ENCODE results near the gene GOLGA5. TPM values are rescaled to one million over a fixed set of nuclear protein-coding genes. Genes with fewer than 3 reads are reported as not detected.

Gene GOLGA5
- total RNA-seq, 3 donors from 2014 or later (not counting 1 experiment from before 2014, with no cell fraction given): 11.5 to 21.0 (median 17.1) TPM

DNA sequence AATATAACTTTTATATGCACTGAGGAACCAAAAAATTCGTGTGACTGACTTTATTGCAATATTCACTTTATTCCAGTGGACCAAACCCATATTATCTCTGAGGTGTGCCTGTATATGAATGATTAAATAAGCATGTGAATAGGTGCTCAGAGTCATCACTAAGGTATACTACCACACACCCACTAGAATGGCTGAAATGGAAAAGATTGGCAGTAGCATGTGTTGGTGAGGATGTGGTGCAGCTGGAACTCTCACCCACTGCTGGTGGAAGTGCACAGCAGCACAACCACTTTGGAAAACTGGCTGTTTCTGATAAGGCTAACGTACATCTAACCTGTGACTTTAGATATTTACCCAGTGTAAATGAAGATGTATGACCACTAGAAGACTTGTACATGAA, 36.8 kb downstream of the GOLGA5 start:
- H3K9me3 ChIP-seq (ENCODE audit: control insufficient read depth, insufficient read depth, low read length): no peaks in the 10 kb centered on the region
- intact Hi-C loops (cut with micrococcal nuclease): no loop called here
- no peak overlapping the region for H3K4me3 Mint-ChIP-seq
- H3K4me1 Mint-ChIP-seq: peaks cover 5 to 6% of the 10 kb centered on the region in 2 donors
- H3K27ac ChIP-seq (ENCODE audit: low read length): no peak overlapping the region
- H3K27me3 ChIP-seq (ENCODE audit: control insufficient read depth, insufficient read depth, low read length): no peaks in the 10 kb centered on the region
- no peaks in the 10 kb centered on the region for H3K9me3 Mint-ChIP-seq
- H3K36me3 ChIP-seq (ENCODE audit: control insufficient read depth, insufficient read depth, low read length): peaks cover 79% of the 10 kb centered on the region
- no peak for TF ChIP-seq CTCF (IDR thresholded peaks at IDR 0.05)
- DNase-seq (no peak), ATAC-seq (no peak)
- no peaks in the 10 kb centered on the region for H3K4me1 ChIP-seq (ENCODE audit: control insufficient read depth, insufficient read depth, low read length)
- H3K27ac Mint-ChIP-seq: no peak overlapping the region
- H3K27me3 Mint-ChIP-seq (ENCODE audit: low read depth in 2 of 2): no peaks in the 10 kb centered on the region
- H3K4me3 ChIP-seq (ENCODE audit: low read length): no peak overlapping the region
- WGBS (ENCODE audit: insufficient coverage): 100% methylated on average over 2 of the region's 2 CpGs
- peaks cover 19% of the 10 kb centered on the region for H3K36me3 Mint-ChIP-seq

GRCh38 chr14:92832137-92832700, 38.1 kb downstream of the GOLGA5 start:
- ATAC-seq (no peak), DNase-seq (no peak)
- intact Hi-C loops (cut with micrococcal nuclease): no loop called here
- H3K4me1 Mint-ChIP-seq: peaks cover 5 to 6% of the 10 kb centered on the region in 2 donors
- no peaks in the 10 kb centered on the region for H3K4me1 ChIP-seq (ENCODE audit: control insufficient read depth, insufficient read depth, low read length)
- no peaks in the 10 kb centered on the region for H3K9me3 ChIP-seq (ENCODE audit: control insufficient read depth, insufficient read depth, low read length)
- H3K4me3 ChIP-seq (ENCODE audit: low read length): no peak overlapping the region
- no peaks in the 10 kb centered on the region for H3K9me3 Mint-ChIP-seq
- no peak overlapping the region for H3K4me3 Mint-ChIP-seq
- H3K36me3 ChIP-seq (ENCODE audit: control insufficient read depth, insufficient read depth, low read length): peaks cover 78% of the 10 kb centered on the region
- 54% methylated on average over 5 of the region's 7 CpGs for WGBS (ENCODE audit: insufficient coverage)
- no peak overlapping the region for H3K27ac ChIP-seq (ENCODE audit: low read length)
- H3K27ac Mint-ChIP-seq: no peak overlapping the region
- no peaks in the 10 kb centered on the region for H3K27me3 Mint-ChIP-seq (ENCODE audit: low read depth in 2 of 2)
- H3K36me3 Mint-ChIP-seq: peaks cover 19% of the 10 kb centered on the region
- TF ChIP-seq CTCF (IDR thresholded peaks at IDR 0.05): no peak
- no peaks in the 10 kb centered on the region for H3K27me3 ChIP-seq (ENCODE audit: control insufficient read depth, insufficient read depth, low read length)

DNA sequence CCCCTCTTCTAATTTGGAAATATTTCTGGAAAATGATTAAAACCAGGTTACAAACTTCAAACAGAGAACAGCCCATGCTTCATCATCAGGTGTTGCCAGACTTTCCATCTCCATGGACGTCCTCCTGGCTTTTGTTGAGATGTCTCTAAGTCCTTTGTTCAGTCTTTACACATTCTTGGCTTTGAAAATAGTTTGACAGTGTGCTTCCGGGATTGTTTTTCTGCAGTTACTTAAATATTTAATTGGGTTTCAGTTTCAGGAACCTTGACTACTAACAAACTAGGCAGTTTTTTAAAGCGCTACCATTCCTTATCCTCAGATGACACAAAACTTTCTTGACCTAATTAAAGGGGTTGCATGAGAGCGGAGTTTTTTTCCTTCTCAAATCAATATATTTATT, 47.8 kb downstream of the GOLGA5 start:
- no peaks in the 10 kb centered on the region for H3K27me3 Mint-ChIP-seq (ENCODE audit: low read depth in 2 of 2)
- peaks cover 7% of the 10 kb centered on the region for H3K36me3 Mint-ChIP-seq
- ATAC-seq (no peak), DNase-seq (no peak)
- H3K4me3 ChIP-seq (ENCODE audit: low read length): no peak overlapping the region
- no peaks in the 10 kb centered on the region for H3K9me3 ChIP-seq (ENCODE audit: control insufficient read depth, insufficient read depth, low read length)
- H3K36me3 ChIP-seq (ENCODE audit: control insufficient read depth, insufficient read depth, low read length): peaks cover 24% of the 10 kb centered on the region
- WGBS (ENCODE audit: insufficient coverage): 76% methylated on average over 2 of the region's 4 CpGs
- no peak for TF ChIP-seq CTCF (IDR thresholded peaks at IDR 0.05)
- no peak overlapping the region for H3K27ac Mint-ChIP-seq
- peaks cover 11 to 12% of the 10 kb centered on the region in 2 donors for H3K4me1 Mint-ChIP-seq
- H3K27ac ChIP-seq (ENCODE audit: low read length): no peak overlapping the region
- H3K4me1 ChIP-seq (ENCODE audit: control insufficient read depth, insufficient read depth, low read length): peaks cover 7% of the 10 kb centered on the region
- H3K9me3 Mint-ChIP-seq: peaks cover 0 to 2% of the 10 kb centered on the region in 2 donors
- H3K27me3 ChIP-seq (ENCODE audit: control insufficient read depth, insufficient read depth, low read length): no peaks in the 10 kb centered on the region
- no peak overlapping the region for H3K4me3 Mint-ChIP-seq
- intact Hi-C loops (cut with micrococcal nuclease): no loop called here

GRCh38 chr14:92844204-92844603, 50.1 kb downstream of the GOLGA5 start:
- no peak overlapping the region for H3K27ac ChIP-seq (ENCODE audit: low read length)
- no peaks in the 10 kb centered on the region for H3K9me3 ChIP-seq (ENCODE audit: control insufficient read depth, insufficient read depth, low read length)
- H3K27ac Mint-ChIP-seq: no peak overlapping the region
- TF ChIP-seq CTCF (IDR thresholded peaks at IDR 0.05): no peak
- H3K4me1 ChIP-seq (ENCODE audit: control insufficient read depth, insufficient read depth, low read length): peaks cover 13% of the 10 kb centered on the region
- intact Hi-C loops (cut with micrococcal nuclease): no loop called here
- DNase-seq (no peak), ATAC-seq (no peak)
- peaks cover 17 to 19% of the 10 kb centered on the region in 2 donors for H3K4me1 Mint-ChIP-seq
- H3K27me3 ChIP-seq (ENCODE audit: control insufficient read depth, insufficient read depth, low read length): no peaks in the 10 kb centered on the region
- H3K4me3 Mint-ChIP-seq: no peak overlapping the region
- no peak overlapping the region for H3K4me3 ChIP-seq (ENCODE audit: low read length)
- H3K9me3 Mint-ChIP-seq: peaks cover 0 to 2% of the 10 kb centered on the region in 2 donors
- no peaks in the 10 kb centered on the region for H3K27me3 Mint-ChIP-seq (ENCODE audit: low read depth in 2 of 2)
- peaks cover 7% of the 10 kb centered on the region for H3K36me3 Mint-ChIP-seq
- H3K36me3 ChIP-seq (ENCODE audit: control insufficient read depth, insufficient read depth, low read length): peaks cover 7% of the 10 kb centered on the region
- 77% methylated on average over 4 of the region's 4 CpGs for WGBS (ENCODE audit: insufficient coverage)
